Fibroblast of lung (primary cell): ENCODE measurements around the gene BASP1. TPM values are rescaled to one million over a fixed set of nuclear protein-coding genes. Genes with fewer than 3 reads are reported as not detected.

Source experiments
- DNase-seq, 2 donors: peaks; one replicate each; pipeline versions ENCODE4 v3.0.0 to v3.0.0-alpha.2; 2010; ENCODE audit warnings: low read depth in 2 of 2
- H2AFZ ChIP-seq: 2 replicates; pipeline ENCODE4 v1.5.1; 2012; ENCODE audit warnings: low read length, control low read depth, inconsistent platforms
- H3K27ac ChIP-seq: 2 replicates; pipeline ENCODE4 v1.5.1; 2011; ENCODE audit warnings: low read length, control low read depth; ENCODE audit not compliant: insufficient read depth
- H3K27me3 ChIP-seq: 2 replicates; pipeline ENCODE4 v1.5.1; 2011; ENCODE audit warnings: mild to moderate bottlenecking, low read length; ENCODE audit not compliant: control insufficient read depth, insufficient read depth
- H3K36me3 ChIP-seq: 2 replicates; pipeline ENCODE4 v1.5.1; 2011; ENCODE audit warnings: low read length; ENCODE audit not compliant: control insufficient read depth, insufficient read depth
- H3K4me1 ChIP-seq: 2 replicates; pipeline ENCODE4 v1.5.1; 2011; ENCODE audit warnings: low read length; ENCODE audit not compliant: control insufficient read depth, insufficient read depth; ENCODE audit errors: extremely low read depth
- H3K4me2 ChIP-seq: 2 replicates; pipeline ENCODE4 v1.5.1; 2011; ENCODE audit warnings: low read length, control low read depth; ENCODE audit not compliant: insufficient read depth; ENCODE audit errors: extremely low read depth
- H3K4me3 ChIP-seq, 4 experiments: fragments of 200-600 bp in 1 of 4; sonication (generic) in 1 of 4; replicated peaks in 1 of 4; 2 replicates each; pipeline ENCODE4 v1.5.1; 2011 to 2016; ENCODE audit warnings: low read length in 4 of 4, low read depth in 3 of 4, mild to moderate bottlenecking in 3 of 4, control low read depth in 2 of 4, inconsistent platforms in 1 of 4, mixed read lengths in 1 of 4; ENCODE audit not compliant: insufficient read depth in 1 of 4; ENCODE audit errors: control extremely low read depth in 1 of 4
- H3K79me2 ChIP-seq: 2 replicates; pipeline ENCODE4 v1.5.1; 2012; ENCODE audit warnings: mild to moderate bottlenecking, low read length, inconsistent platforms; ENCODE audit not compliant: control insufficient read depth, insufficient read depth
- H3K9ac ChIP-seq: 2 replicates; pipeline ENCODE4 v1.5.1; 2011; ENCODE audit warnings: mild to moderate bottlenecking, low read length, control low read depth; ENCODE audit not compliant: insufficient read depth
- H3K9me3 ChIP-seq: 2 replicates; pipeline ENCODE4 v1.5.1; 2012; ENCODE audit warnings: low read depth, low read length; ENCODE audit not compliant: control insufficient read depth, insufficient read depth
- H4K20me1 ChIP-seq: 2 replicates; pipeline ENCODE4 v1.5.1; 2011; ENCODE audit warnings: low read length; ENCODE audit not compliant: control insufficient read depth, insufficient read depth; ENCODE audit errors: extremely low read depth
- CTCF ChIP-seq, 2 donors: IDR thresholded peaks in 1 of 2; conservative IDR thresholded peaks in 1 of 2; 1 replicate in 1 of 2; 2 replicates in 1 of 2; pipeline ENCODE4 v1.5.1; 2011 to 2012; ENCODE audit warnings: low read length in 2 of 2, control low read depth in 1 of 2, inconsistent platforms in 1 of 2, low read depth in 1 of 2, mild to moderate bottlenecking in 1 of 2
- EZH2 ChIP-seq: IDR thresholded peaks from 2 replicates; pipeline ENCODE4 v1.5.1; 2012; ENCODE audit warnings: low read length, control low read depth, mild to moderate bottlenecking; ENCODE audit errors: missing control alignments
- polyA plus RNA-seq, 2 donors: library from polyadenylated mRNA; depleted of rRNA in 1 of 2; stranded (reverse) in 1 of 2; unstranded in 1 of 2; fragments of >200 nt; gene quantifications; 2 replicates each; pipeline ENCODE4 v1.2.1, GENCODE V29; 2011 to 2012; ENCODE audit warnings: missing spikeins in 1 of 2
- total RNA-seq: library from RNA; depleted of rRNA; stranded (reverse); fragments of >200 nt; gene quantifications from 2 replicates; pipeline ENCODE4 v1.2.1, GENCODE V29; 2014

BASP1 gene
- total and polyA plus RNA-seq, 2 donors (not counting 1 experiment from before 2014, with no cell fraction given) = 186 to 248 TPM

- no peak overlapping the region for H3K27ac ChIP-seq
- H3K4me3 ChIP-seq = no peak overlapping the region
- no peak overlapping the region for H2AFZ ChIP-seq
- H3K4me2 ChIP-seq = peak overlapping the region; percentile 6
- TF ChIP-seq CTCF (conservative IDR thresholded peaks at IDR 0.05 in 1 of 2, IDR thresholded peaks at IDR 0.05 in 1 of 2; ENCODE audit: low read depth in 1 of 2, low read length in 2 of 2) (no peak), EZH2 (no peak)
- peaks cover 95% of the 10 kb centered on the region for H3K79me2 ChIP-seq
- H3K4me1 ChIP-seq = peaks cover 2% of the 10 kb centered on the region
- H3K36me3 ChIP-seq = no peaks in the 10 kb centered on the region
- no peaks in the 10 kb centered on the region for H3K27me3 ChIP-seq
- H4K20me1 ChIP-seq = peaks cover 5% of the 10 kb centered on the region
- H3K9me3 ChIP-seq = no peaks in the 10 kb centered on the region
- no peak overlapping the region for H3K9ac ChIP-seq
- peak in 1 of 2 donors; percentile 83 for DNase-seq
These were observed 7.6 kb downstream of the BASP1 start for GRCh38 chr5:17224858-17225511.

- no peak for DNase-seq
- Histone ChIP-seq H3K36me3 (no peaks in the 10 kb centered on the region), H3K9me3 (no peaks in the 10 kb centered on the region), H2AFZ (no peak overlapping the region), H3K4me2 (peak overlapping the region; percentile 5), H3K9ac (no peak overlapping the region), H3K27ac (no peak overlapping the region), H3K79me2 (peaks cover 94% of the 10 kb centered on the region), H4K20me1 (peaks cover 5% of the 10 kb centered on the region), H3K4me3 (no peak overlapping the region), H3K4me1 (peaks cover 2% of the 10 kb centered on the region), H3K27me3 (no peaks in the 10 kb centered on the region)
- TF ChIP-seq EZH2 (no peak), CTCF (conservative IDR thresholded peaks at IDR 0.05 in 1 of 2, IDR thresholded peaks at IDR 0.05 in 1 of 2; ENCODE audit: low read depth in 1 of 2, low read length in 2 of 2) (no peak)
These were observed 8.1 kb downstream of the BASP1 start for GRCh38 chr5:17225520-17225919.

GRCh38 chr5:17227868-17228267, 10.4 kb downstream of the BASP1 start:
- no peak overlapping the region for H3K9ac ChIP-seq
- DNase-seq = no peak
- H2AFZ ChIP-seq = no peak overlapping the region
- H3K4me1 ChIP-seq = peaks cover 5% of the 10 kb centered on the region
- H3K9me3 ChIP-seq = no peaks in the 10 kb centered on the region
- no peak overlapping the region for H3K4me2 ChIP-seq
- H3K79me2 ChIP-seq = peaks cover 94% of the 10 kb centered on the region
- TF ChIP-seq CTCF (conservative IDR thresholded peaks at IDR 0.05 in 1 of 2, IDR thresholded peaks at IDR 0.05 in 1 of 2; ENCODE audit: low read depth in 1 of 2, low read length in 2 of 2) = no peak
- no peak for TF ChIP-seq EZH2
- no peak overlapping the region for H3K27ac ChIP-seq
- peaks cover 13% of the 10 kb centered on the region for H3K36me3 ChIP-seq
- H3K27me3 ChIP-seq = no peaks in the 10 kb centered on the region
- peaks cover 5% of the 10 kb centered on the region for H4K20me1 ChIP-seq
- no peak overlapping the region for H3K4me3 ChIP-seq
